Measurements from ENCODE around the gene TMEM87B. TPM values are rescaled to one million over a fixed set of nuclear protein-coding genes. Genes with fewer than 3 reads are reported as not detected.

Gene TMEM87B
- total and polyA plus RNA-seq, 11 donors = 3.1 to 18.5 (median 7.9) TPM

- peaks cover 0 to 46% (median 28%) of the 10 kb centered on the region in 9 donors for H3K36me3 ChIP-seq
- DNase-seq = no peak
- H3K4me3 ChIP-seq = no peak overlapping the region
- no peak overlapping the region for H3K27ac ChIP-seq
- no peak for ATAC-seq
- WGBS, 4 donors = 91 to 94% (median 93%) methylated on average over 8 of the region's 8 CpGs
- H3K4me1 ChIP-seq = peaks cover 0 to 5% (median 0%) of the 10 kb centered on the region in 12 donors
- TF ChIP-seq POLR2A (IDR thresholded peaks at IDR 0.05) (no peak), CTCF (IDR thresholded peaks at IDR 0.05) (no peak)
- H3K27me3 ChIP-seq = no peaks in the 10 kb centered on the region
- no peaks in the 10 kb centered on the region for H3K9me3 ChIP-seq
- intact Hi-C loops (cut with DNase I) = loop anchor here in 1 of 10 donors (10.0 kb wide), 1 partner anchor 64 kb away; no protein-coding TSS in a partner anchor
Observed at GRCh38 chr2:112018846-112019245, 36.2 kb upstream of the TMEM87B start.

GRCh38 chr2:112019569-112019982, 35.5 kb upstream of the TMEM87B start:
- intact Hi-C loops (cut with DNase I) = loop anchor here in 1 of 10 donors (10.0 kb wide), 1 partner anchor 65 kb away; no protein-coding TSS in a partner anchor

GRCh38 chr2:112020561-112020960, 34.5 kb upstream of the TMEM87B start:
- no peaks in the 10 kb centered on the region for H3K9me3 ChIP-seq
- no peak overlapping the region for H3K27ac ChIP-seq
- 79 to 100% (median 97%) methylated on average over 3 of the region's 3 CpGs for WGBS, 4 donors
- H3K4me3 ChIP-seq = no peak overlapping the region
- H3K27me3 ChIP-seq = no peaks in the 10 kb centered on the region
- H3K4me1 ChIP-seq = peaks cover 0 to 5% (median 0%) of the 10 kb centered on the region in 12 donors
- TF ChIP-seq POLR2A (IDR thresholded peaks at IDR 0.05) (no peak), CTCF (IDR thresholded peaks at IDR 0.05) (no peak)
- intact Hi-C loops (cut with DNase I) = no loop called here
- peaks cover 0 to 43% (median 32%) of the 10 kb centered on the region in 9 donors for H3K36me3 ChIP-seq
- DNase-seq (no peak), ATAC-seq (no peak)

More at GRCh38 chr2:112019569-112019982, 35.5 kb upstream of the TMEM87B start:
- no peak for TF ChIP-seq CTCF (IDR thresholded peaks at IDR 0.05)
- TF ChIP-seq POLR2A (IDR thresholded peaks at IDR 0.05) = no peak
- DNase-seq (no peak), ATAC-seq (no peak)
- no peak overlapping the region for H3K27ac ChIP-seq
- peaks cover 0 to 49% (median 28%) of the 10 kb centered on the region in 9 donors for H3K36me3 ChIP-seq
- no peaks in the 10 kb centered on the region for H3K27me3 ChIP-seq
- WGBS, 4 donors = 61 to 67% (median 63%) methylated on average over 4 of the region's 4 CpGs
- H3K9me3 ChIP-seq = no peaks in the 10 kb centered on the region
- no peak overlapping the region for H3K4me3 ChIP-seq
- H3K4me1 ChIP-seq = peaks cover 0 to 5% (median 0%) of the 10 kb centered on the region in 12 donors

- 95 to 96% (median 95%) methylated on average over 10 of the region's 10 CpGs for whole genome bisulfite sequencing, 4 donors
- H3K27me3 ChIP-seq = no peaks in the 10 kb centered on the region
- no peak overlapping the region for H3K4me3 ChIP-seq
- H3K9me3 ChIP-seq = no peaks in the 10 kb centered on the region
- ATAC-seq (no peak), DNase-seq (no peak)
- TF ChIP-seq POLR2A (IDR thresholded peaks at IDR 0.05) (no peak), CTCF (IDR thresholded peaks at IDR 0.05) (no peak)
- H3K27ac ChIP-seq = no peak overlapping the region
- peaks cover 0 to 5% (median 0%) of the 10 kb centered on the region in 12 donors for H3K4me1 ChIP-seq
- H3K36me3 ChIP-seq = peaks cover 0 to 45% (median 32%) of the 10 kb centered on the region in 9 donors
- intact Hi-C loops (cut with DNase I) = no loop called here
Observed at GRCh38 chr2:112021290-112021689, 33.8 kb upstream of the TMEM87B start.

All from heart left ventricle (tissue), 16 donors.